ENCODE measurements around the gene ZNF560.
A peak's percentile ranks its signal among the peaks of the same experiment; 100 is the strongest.

Gene ZNF560

GRCh38 chr19:9435279-9436268, 62.8 kb downstream of the ZNF560 start, which contains the start of gene ZNF266:
TSS of gene ZNF266 (minus strand) at chr19:9435573. CDS start at chr19:9420089, 15,484 bp downstream.
- peak; percentile 70 for TF ChIP-seq CTCF (IDR thresholded peaks at IDR 0.05; ENCODE audit: insufficient read depth, low read depth, low read length, missing control alignments)
- H3K4me3 ChIP-seq (ENCODE audit: low read depth, low read length): peak within 1 kb of the TSS; percentile 83
- DNase-seq (ENCODE audit: low read depth): peak; percentile 95

- no peak for DNase-seq (ENCODE audit: low read depth)
- TF ChIP-seq CTCF (IDR thresholded peaks at IDR 0.05; ENCODE audit: insufficient read depth, low read depth, low read length, missing control alignments): peak; percentile 25
- H3K4me3 ChIP-seq (ENCODE audit: low read depth, low read length): no peak overlapping the region
These were observed 66.9 kb downstream of the ZNF560 start for GRCh38 chr19:9431475-9431874.

- H3K4me3 ChIP-seq (ENCODE audit: low read depth, low read length): no peak overlapping the region
- DNase-seq (ENCODE audit: low read depth): no peak
- TF ChIP-seq CTCF (IDR thresholded peaks at IDR 0.05; ENCODE audit: insufficient read depth, low read depth, low read length, missing control alignments): no peak
These were observed 68.0 kb downstream of the ZNF560 start for GRCh38 chr19:9430444-9430843.

- TF ChIP-seq CTCF (IDR thresholded peaks at IDR 0.05; ENCODE audit: insufficient read depth, low read depth, low read length, missing control alignments): no peak
- no peak overlapping the region for H3K4me3 ChIP-seq (ENCODE audit: low read depth, low read length)
- DNase-seq (ENCODE audit: low read depth): no peak
These were observed 70.5 kb downstream of the ZNF560 start for GRCh38 chr19:9427941-9428340.

Data from GM12865 (cell line).